Measurements from ENCODE around the gene COL20A1.

DNA sequence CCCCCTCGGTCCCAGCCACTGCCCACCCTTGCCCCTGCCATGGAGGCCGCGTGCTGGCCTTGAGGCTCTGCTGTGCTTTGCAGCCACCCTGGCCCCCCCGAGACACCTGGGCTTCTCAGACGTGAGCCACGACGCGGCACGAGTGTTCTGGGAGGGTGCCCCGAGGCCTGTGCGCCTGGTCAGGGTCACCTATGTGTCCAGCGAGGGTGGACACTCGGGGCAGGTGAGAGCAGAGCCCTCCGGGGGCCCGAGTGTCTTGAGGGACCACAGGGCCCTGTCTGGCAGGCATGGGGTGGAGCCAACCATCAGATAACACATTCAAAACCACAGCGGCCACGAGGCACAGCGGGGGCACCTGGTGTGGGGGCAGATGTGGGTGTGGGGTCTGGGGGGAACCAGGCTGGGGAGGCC is 18.9 kb downstream of the COL20A1 start:
- TF ChIP-seq CTCF (IDR thresholded peaks at IDR 0.05) (no peak), POLR2A (IDR thresholded peaks at IDR 0.05) (no peak)

All from tibial nerve (tissue), 3 donors.